WERI-Rb-1 (cell line): ENCODE results near the gene CDK18.

Experiments
- DNase-seq: peaks from one replicate; pipeline ENCODE4 v3.0.0-alpha.2; 2020
- H3K27ac ChIP-seq: fragments of 250-450 bp; sonication (Bioruptor Pico); 2 replicates; pipeline ENCODE4 v1.5.1; 2020; ENCODE audit warnings: mild to moderate bottlenecking, moderate library complexity
- H3K27me3 ChIP-seq: fragments of 250-450 bp; sonication (Bioruptor Pico); 2 replicates; pipeline ENCODE4 v1.5.1; 2021; ENCODE audit warnings: mild to moderate bottlenecking, low read depth, moderate library complexity; ENCODE audit not compliant: insufficient read depth, severe bottlenecking
- H3K36me3 ChIP-seq: fragments of 250-450 bp; sonication (Bioruptor Pico); 2 replicates; pipeline ENCODE4 v1.5.1; 2020; ENCODE audit warnings: mild to moderate bottlenecking, moderate library complexity
- H3K4me3 ChIP-seq: 2 replicates; pipeline ENCODE4 v1.5.1; 2011; ENCODE audit warnings: low read depth, mild to moderate bottlenecking, control low read depth, low read length
- H3K9me3 ChIP-seq: fragments of 250-450 bp; sonication (Bioruptor Pico); 2 replicates; pipeline ENCODE4 v1.5.1; 2021; ENCODE audit warnings: mild to moderate bottlenecking, moderate library complexity; ENCODE audit not compliant: severe bottlenecking
- TF ChIP-seq, protein P1 (sequence below): IDR thresholded peaks from 2 replicates; pipeline ENCODE4 v1.5.1; 2011; ENCODE audit warnings: low read depth, mild to moderate bottlenecking, control low read depth, inconsistent platforms, low read length

The CDK18 gene

GRCh38 chr1:205492774-205493173 is 11.7 kb upstream of the CDK18 start:
- H3K27ac ChIP-seq, result 0 out of 2 replicates have a peak overlapping the region, but pooled peaks have one; percentile 4
- no peaks in the 10 kb centered on the region for H3K36me3 ChIP-seq
- DNase-seq, result no peak
- H3K4me3 ChIP-seq, result no peak overlapping the region
- no peaks in the 10 kb centered on the region for H3K27me3 ChIP-seq
- TF ChIP-seq, protein P1, sequence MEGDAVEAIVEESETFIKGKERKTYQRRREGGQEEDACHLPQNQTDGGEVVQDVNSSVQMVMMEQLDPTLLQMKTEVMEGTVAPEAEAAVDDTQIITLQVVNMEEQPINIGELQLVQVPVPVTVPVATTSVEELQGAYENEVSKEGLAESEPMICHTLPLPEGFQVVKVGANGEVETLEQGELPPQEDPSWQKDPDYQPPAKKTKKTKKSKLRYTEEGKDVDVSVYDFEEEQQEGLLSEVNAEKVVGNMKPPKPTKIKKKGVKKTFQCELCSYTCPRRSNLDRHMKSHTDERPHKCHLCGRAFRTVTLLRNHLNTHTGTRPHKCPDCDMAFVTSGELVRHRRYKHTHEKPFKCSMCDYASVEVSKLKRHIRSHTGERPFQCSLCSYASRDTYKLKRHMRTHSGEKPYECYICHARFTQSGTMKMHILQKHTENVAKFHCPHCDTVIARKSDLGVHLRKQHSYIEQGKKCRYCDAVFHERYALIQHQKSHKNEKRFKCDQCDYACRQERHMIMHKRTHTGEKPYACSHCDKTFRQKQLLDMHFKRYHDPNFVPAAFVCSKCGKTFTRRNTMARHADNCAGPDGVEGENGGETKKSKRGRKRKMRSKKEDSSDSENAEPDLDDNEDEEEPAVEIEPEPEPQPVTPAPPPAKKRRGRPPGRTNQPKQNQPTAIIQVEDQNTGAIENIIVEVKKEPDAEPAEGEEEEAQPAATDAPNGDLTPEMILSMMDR, result no peak
- H3K9me3 ChIP-seq, result no peaks in the 10 kb centered on the region

GRCh38 chr1:205493241-205494085 is 11.0 kb upstream of the CDK18 start:
- H3K27me3 ChIP-seq, result no peaks in the 10 kb centered on the region
- TF ChIP-seq, protein P1, result 0 out of 2 replicates have a peak, but pooled peaks have one; percentile 1
- H3K36me3 ChIP-seq, result no peaks in the 10 kb centered on the region
- DNase-seq, result no peak
- H3K4me3 ChIP-seq, result no peak overlapping the region
- H3K27ac ChIP-seq, result no peak overlapping the region
- no peaks in the 10 kb centered on the region for H3K9me3 ChIP-seq

DNA sequence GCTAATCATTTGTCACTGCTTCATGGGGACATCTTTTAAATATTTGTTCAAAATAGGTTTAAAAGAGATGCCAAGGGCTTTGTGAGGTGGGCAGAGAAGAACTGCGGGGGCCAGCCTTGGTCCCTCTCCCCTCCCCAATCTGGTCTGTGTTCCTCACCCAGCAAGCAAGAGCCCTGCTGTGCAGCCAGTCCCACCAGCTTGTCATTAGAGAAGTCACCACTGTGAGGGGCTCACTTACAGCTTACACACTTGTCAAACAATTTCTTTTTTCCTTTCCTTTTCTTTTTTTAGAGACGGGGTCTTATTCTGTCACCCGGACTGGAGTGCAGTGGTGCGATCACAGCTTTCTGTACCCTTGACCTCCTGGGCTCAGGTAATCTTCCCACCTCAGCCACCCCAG is 10.4 kb upstream of the CDK18 start:
- TF ChIP-seq, protein P1, result peak; percentile 47
- H3K36me3 ChIP-seq, result no peaks in the 10 kb centered on the region
- H3K9me3 ChIP-seq, result no peaks in the 10 kb centered on the region
- no peak for DNase-seq
- no peak overlapping the region for H3K4me3 ChIP-seq
- no peaks in the 10 kb centered on the region for H3K27me3 ChIP-seq
- H3K27ac ChIP-seq, result no peak overlapping the region

GRCh38 chr1:205495237-205495823 is 9.1 kb upstream of the CDK18 start:
- H3K36me3 ChIP-seq, result no peaks in the 10 kb centered on the region
- H3K4me3 ChIP-seq, result no peak overlapping the region
- TF ChIP-seq, protein P1, result peak; percentile 1; the same call in 1 of the 2 replicates
- DNase-seq, result peak; percentile 77
- no peaks in the 10 kb centered on the region for H3K27me3 ChIP-seq
- peak overlapping the region; percentile 6; the same call in 1 of the 2 replicates for H3K27ac ChIP-seq
- H3K9me3 ChIP-seq, result no peaks in the 10 kb centered on the region

DNA sequence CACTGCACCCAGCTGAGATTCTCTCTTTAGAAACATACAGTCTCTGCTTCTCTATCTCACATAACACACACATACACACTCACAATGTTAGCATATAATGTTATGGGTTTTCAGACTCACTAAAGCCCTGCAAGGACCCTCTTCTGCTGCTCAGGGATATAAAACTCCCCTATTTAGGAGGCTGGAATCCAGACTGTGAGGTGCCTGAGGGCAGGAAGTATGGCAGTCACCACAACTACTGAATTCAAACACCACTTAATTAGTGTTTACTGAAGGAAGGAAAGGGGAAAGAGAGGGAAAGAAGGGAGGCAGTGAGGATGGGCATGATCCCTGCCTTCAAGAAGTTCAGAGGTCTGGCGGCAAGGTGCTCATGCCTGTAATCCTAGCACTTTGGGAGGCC is 7.8 kb upstream of the CDK18 start:
- H3K4me3 ChIP-seq, result no peak overlapping the region
- H3K27me3 ChIP-seq, result no peaks in the 10 kb centered on the region
- no peaks in the 10 kb centered on the region for H3K9me3 ChIP-seq
- DNase-seq, result no peak
- H3K36me3 ChIP-seq, result no peaks in the 10 kb centered on the region
- TF ChIP-seq, protein P1, result no peak
- no peak overlapping the region for H3K27ac ChIP-seq
